GM21367 (cell line): Measurements from ENCODE around the gene TIGD3.

Experiments used
- ATAC-seq: cut with Tn5 transposase; IDR thresholded peaks from one replicate; pipeline ENCODE4 v1.9.1; 2021; ENCODE audit not compliant: unreplicated experiment

The TIGD3 gene

GRCh38 chr11:65404210-65404609 lies 49.7 kb downstream of the TIGD3 start:
- ATAC-seq, result no peak

- ATAC-seq, result no peak
These were observed 50.2 kb downstream of the TIGD3 start for GRCh38 chr11:65404638-65405339.
